GM19193 (cell line): ENCODE data around the gene FSTL4.

Experiments
- POLR2A ChIP-seq: IDR thresholded peaks from 4 replicates; pipeline ENCODE4 v1.6.1; 2011; ENCODE audit not compliant: insufficient read depth, insufficient read length; ENCODE audit errors: extremely low read depth

FSTL4 gene

DNA sequence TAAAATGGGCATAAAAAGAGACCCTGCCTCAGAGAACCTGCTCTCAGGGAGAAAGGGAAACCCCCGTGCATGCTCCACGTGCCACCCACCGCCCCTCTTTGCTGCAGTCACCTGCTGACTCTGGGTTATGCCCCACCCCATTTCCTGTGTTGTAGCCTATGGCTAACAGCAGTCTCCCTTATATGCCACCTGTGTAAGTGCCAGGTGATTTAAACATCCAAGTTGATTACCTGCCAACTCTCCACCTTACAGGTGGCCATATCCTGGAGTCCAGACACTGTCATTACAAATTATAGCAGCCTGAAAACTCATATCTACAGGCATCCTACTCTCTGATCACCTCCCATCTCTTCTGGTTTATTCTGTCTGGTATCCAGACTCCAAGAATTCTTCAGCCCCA is 318.0 kb downstream of the FSTL4 start:
- no peak for TF ChIP-seq POLR2A

DNA sequence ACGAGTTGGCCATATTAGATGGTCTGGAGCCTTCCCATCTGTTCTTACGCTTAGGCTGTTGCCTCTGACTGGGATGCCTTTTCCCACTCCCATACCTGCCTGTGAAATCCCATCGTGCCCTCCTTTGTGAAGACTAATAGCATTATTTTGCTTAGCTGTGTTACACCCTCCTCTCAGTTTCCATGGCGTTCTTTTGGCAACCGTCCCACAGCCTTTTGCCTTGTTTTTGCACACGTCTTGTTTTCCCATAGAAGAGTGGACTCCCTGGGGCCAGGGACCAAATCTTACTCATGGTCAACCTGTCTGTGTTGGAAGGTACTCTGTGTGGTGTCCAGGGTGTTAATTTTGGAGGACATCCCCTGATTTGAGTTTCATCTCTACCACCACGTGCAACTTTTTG is 318.4 kb downstream of the FSTL4 start:
- no peak for TF ChIP-seq POLR2A

DNA sequence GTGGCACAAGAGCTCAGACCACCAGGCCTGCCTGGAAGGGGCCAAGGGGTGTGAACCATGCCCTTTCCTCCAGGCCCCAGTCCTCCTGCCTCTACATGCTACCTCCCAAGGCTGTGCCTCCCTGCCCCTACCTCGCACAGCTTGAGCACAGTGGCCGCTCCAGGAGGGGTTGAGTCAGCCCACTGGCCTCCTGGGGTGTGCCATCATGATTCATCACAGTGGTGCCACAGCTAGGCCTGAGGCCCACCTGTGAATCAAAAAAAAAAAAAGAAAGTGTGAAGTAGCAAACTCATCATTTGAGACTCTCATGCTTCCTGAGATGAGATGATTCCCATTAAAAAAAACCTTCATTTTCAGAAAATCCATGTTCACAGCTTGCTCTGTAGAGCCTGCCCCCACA is 320.0 kb downstream of the FSTL4 start:
- TF ChIP-seq POLR2A, result no peak

DNA sequence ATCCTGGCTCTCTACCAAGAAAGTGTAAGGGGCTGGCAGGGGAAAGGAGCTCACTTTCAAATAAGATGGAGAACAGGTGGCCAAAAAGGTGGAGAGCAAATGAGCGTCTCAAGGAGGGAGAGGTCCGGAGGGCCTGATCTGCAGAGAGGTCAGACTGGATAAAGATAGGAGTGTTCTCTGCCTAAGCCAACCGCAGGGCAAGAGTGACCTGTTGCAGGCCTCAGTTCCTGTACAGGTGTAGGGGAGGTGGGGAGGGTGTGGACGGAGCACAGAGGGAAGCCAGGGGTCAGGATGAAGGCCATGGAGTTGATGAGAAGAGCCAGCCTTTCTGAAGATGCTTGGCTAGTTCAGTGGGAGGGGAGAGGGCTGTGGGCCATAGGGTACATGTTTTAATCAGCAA is 320.8 kb downstream of the FSTL4 start:
- TF ChIP-seq POLR2A, result no peak

DNA sequence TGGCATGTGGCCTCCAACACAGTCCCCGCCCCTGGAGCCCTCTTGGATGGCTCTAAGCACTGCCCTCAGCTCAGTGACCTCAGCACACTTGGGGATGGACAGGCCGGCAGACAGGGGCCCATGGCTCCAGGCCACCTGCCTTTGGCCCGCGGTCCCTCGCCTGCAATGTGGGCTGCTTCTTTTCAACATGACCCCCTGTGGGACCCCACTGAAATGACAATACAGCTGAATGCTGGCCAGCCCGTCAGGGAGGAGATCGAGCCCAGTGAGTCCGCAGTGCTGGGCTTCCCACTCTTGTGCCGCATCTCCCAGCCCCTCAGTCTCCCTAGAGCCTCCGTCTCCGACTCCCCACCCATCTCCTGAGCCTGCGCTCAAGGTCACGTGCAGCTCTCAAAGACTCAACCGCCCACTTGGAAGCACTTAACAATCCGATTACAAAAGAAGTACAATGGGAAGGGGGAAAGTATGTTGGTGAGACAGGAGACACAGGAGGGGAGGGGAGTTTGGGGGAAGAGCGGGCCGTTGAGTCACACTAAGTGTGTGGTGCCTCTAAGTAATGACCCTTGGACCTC is 321.6 kb downstream of the FSTL4 start:
- TF ChIP-seq POLR2A, result no peak

DNA sequence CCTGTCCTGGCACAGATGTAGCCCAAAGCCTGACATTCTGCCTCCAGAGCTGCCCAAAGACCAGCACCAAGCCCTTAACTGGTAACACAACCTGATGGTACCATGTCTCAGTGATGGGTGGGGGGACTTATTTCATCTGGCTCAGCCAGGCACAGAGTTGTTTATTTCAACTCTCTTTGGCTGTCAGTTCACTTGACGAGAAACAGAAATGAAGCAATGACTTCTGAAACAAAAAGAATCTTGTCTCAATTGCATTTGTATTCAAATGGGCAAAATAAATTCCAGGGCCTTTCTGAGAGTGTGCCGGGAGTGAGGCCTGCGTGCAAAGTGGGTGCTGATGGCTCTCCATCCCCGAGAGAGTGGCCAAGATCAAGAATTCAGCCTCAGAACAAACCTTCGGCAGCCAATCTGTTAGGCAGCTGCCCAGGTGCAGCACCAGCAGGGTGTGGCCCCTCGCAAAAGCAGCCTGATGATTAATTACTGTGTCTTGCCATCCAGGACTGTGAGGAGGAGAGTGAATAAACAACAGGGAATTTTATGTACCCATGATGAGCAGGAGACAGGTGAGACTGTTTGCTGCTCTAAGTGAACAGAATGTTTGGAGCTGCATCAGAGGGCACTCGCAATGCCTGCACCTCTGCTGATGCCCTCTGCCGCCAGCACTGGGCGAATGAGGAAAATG is 322.5 kb downstream of the FSTL4 start:
- no peak for TF ChIP-seq POLR2A

DNA sequence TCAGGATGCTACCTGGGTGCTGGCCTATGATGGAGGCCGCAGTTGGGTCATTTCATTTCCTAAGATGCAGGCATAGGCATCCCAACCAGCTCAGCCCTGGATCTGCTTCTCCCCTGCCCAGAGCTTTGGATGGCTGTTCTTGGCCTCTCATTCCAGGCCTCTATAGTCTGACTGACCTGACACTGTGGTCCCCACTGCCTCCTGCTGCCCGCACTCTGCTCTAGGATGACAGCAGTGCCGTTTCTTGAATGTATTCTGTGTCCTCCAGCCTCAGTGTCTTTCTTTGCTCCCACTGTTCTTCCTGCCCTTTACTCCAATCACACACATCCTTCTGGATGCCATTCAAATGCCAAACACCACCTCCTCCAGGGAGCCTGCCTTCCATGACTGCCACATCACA is 324.8 kb downstream of the FSTL4 start:
- TF ChIP-seq POLR2A, result no peak

DNA sequence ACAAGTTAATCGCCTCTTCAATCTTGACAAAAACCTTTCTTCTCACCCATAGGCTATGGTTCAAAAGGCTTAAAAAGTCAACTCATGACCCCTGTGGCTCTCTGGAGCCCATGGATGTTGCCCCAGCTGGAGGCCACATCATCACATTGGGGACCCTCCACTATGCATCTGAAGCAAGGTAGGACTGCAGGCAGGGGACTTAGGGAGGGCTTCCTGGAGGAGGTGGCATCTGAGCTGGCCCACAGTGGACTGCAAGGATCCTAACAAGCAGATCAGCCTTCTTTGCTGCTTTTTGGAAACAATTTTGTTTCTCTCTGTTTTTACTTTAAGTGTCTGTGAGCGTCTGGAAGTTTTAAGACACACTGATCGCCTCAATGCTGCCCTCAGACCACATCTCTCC is 325.9 kb downstream of the FSTL4 start:
- no peak for TF ChIP-seq POLR2A

DNA sequence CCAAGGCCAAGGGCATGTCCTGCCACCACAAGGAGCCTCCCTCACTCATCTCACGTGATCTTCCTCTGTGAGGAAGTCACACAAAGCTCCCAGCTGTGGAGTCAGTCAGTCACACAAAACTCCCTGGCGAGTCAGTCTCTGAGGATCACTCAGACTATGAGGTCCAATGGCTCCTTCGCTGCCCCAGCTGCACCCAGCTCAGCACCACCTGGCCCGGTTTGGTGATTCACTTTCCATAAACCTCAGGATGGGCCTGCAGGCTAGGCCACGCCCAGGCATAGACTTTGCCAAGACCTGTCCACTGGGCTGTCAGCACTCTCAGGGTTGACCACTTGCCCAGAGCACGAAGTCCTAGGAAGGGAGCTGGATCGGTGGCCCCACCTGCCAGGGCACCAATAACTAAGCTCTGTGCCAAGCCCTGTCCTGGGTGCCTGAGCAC is 326.7 kb downstream of the FSTL4 start:
- TF ChIP-seq POLR2A, result no peak

DNA sequence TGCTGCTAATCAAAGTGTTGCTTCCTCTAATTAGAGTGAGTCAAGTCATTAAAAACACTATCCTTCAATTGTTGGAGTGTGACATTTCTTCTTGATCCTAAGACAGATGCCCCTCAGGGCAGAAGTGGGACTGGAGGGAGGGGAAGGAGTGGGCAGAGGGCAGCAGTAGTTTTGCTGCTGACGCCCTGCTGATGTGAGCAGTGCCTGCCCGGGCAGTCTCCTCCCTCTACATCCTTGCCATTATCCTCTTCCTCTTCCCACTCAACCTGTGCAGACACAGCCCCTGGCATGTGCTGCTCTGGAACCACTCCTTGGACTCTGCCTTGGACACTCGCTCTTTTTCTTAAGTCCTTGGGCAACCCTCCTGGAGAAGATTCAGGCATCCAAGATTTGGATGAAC is 328.0 kb downstream of the FSTL4 start:
- no peak for TF ChIP-seq POLR2A

DNA sequence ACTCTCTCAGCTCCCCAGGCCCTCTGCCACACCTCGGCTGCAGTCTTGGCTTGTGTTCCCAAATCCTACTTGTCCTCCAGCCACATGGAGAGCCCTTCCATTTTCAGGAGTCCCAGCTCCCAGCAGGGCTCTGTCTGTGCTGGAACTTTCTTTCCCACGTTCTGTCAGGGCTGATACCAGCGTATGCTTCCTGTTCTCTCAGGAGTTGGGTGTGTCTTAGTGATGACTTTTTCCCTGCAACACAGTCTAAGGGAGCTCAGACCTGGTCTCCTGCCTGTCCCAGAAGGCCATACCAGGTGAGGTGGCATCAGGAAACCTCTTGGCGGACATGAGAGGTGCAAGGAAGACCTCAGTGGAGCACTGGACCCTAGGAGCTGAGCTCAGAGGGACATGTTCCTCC is 334.0 kb downstream of the FSTL4 start:
- TF ChIP-seq POLR2A, result no peak

DNA sequence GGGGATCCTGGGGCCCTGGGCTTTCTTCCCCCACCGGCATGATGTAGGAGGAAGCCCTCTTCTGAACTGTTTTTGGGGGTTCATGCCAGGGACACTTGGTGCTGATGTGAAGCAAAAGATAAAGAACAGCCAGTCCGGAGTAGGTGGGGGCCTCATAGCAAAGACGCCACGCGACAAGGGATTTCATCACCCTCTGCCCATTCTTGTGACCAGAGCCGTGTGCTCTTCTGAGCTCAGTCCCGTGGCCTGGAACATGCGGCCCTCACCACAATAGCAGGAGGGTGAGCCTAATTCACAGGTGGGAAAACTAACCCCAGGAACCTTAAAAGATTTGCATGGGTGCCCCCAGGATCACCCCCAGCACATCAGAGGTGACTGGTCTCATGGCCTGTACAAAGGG is 334.6 kb downstream of the FSTL4 start:
- TF ChIP-seq POLR2A, result no peak

DNA sequence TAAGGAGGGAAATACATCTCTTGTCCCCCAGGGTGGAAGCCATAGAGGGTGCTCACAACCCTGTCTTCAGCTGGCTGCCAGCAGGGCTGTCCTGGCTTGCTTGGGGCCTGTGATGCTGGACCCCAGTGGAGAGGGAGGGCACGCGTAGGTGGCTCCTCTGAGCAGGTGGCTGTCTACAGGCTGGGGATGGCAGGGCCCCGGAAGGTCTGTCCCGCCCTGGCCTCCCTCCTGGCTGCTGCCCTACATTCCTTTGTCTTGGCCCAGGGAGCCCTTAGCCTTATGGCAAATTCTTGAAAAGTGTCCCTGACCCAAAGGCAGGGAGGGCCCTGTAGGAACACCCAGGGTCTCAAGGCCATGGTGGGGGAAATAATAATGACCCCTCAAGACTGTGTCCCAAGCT is 336.2 kb downstream of the FSTL4 start:
- no peak for TF ChIP-seq POLR2A

DNA sequence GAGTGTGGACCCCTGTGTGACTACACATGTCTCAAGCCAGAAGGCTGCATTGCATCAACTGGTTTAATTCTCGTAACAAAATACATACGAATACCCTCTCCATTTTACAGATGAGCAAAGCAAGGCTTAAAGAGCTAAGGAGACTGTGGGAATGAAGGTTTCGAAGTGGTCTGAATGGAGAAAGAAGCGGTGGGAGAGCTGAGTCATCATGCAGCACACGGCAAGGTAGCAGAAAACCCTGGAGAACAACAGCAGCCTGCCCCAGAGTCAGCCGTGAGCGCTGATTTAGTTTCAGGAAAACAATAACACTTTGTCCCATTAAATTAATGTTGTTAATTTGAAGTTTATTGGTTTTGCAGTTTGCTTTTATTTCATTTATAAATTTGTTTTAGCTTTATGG is 336.7 kb downstream of the FSTL4 start:
- TF ChIP-seq POLR2A, result no peak

DNA sequence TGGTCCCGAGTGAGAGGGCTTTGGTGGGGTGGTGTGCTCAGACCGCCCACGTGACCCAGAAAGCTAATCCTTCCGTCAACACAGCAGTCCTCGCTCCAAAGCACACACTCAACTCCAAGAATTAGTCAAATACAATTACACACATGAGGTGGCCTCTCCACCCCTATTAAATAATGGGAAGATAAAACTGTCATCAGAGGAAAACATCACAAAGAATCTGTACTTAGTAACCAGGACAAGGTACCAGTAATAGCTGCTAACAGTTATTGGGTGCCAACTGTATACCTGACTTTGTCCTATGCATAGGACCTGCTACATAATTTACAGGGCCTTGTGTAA is 337.8 kb downstream of the FSTL4 start:
- no peak for TF ChIP-seq POLR2A

DNA sequence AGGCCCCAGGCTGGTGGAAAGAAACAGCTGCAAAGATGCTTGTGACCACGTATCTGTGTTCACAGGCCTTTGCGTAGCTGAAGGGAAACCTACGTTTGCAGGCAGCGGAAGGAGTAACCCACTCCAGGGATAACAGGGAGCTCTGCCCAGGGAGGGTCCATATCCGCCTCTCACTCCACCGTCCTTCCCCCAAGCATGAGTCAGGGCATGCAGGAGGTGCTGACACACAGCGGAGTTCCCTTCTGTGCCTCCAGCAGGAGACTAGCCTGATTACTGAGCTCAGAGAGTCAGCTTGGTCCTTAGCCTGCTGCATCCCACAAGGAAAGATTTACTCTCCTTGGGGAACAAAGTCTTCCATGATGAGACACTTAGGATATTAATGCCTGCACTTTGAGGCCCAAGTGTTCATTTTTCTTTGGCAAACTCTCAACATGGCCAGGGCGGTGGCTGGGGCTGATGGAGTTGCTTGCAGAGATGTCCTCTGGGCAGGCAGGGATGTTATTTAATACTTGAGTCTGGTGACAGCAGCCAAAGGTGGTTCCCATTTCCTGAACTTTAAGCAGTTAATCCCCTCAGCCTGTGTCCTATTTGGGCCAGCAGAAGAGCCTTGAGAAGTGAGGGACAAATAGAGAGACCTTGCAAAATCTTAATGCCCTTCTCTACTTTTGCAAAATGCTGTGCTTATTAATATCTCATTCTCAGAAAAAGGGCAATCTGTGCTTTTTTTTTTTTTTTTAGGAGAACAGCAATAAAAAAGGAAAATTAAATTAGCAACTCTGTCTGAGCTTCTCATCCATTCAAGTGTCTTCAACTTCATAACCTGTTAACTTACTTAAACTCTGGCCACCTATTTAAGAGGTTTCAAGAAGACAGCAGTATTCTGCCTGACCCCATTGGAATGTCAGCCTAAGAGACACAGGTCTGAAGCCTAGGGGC is 338.4 kb downstream of the FSTL4 start:
- TF ChIP-seq POLR2A, result no peak
